Effector memory CD4-positive, alpha-beta T cell (primary cell): ENCODE measurements around the gene POLD1.
A peak's percentile ranks its signal among the peaks of the same experiment; 100 is the strongest.

ENCODE experiments used
- DNase-seq, 3 donors: peaks; one replicate each; pipeline ENCODE4 v3.0.0-alpha.2; 2020
- H3K27ac ChIP-seq: 2 replicates; pipeline ENCODE4 v1.7.0; 2013; ENCODE audit warnings: mild to moderate bottlenecking, low read length, moderate library complexity; ENCODE audit not compliant: insufficient read depth, poor library complexity, severe bottlenecking
- H3K27me3 ChIP-seq: replicated peaks from 2 replicates; pipeline ENCODE4 v1.7.0; 2013; ENCODE audit warnings: mild to moderate bottlenecking, low read length; ENCODE audit not compliant: insufficient read depth, control insufficient read depth, poor library complexity, severe bottlenecking
- H3K36me3 ChIP-seq: 2 replicates; pipeline ENCODE4 v1.7.0; 2013; ENCODE audit warnings: mild to moderate bottlenecking, low read length, moderate library complexity; ENCODE audit not compliant: control insufficient read depth, insufficient read depth
- H3K4me1 ChIP-seq: 2 replicates; pipeline ENCODE4 v1.7.0; 2013; ENCODE audit warnings: low read length, mild to moderate bottlenecking; ENCODE audit not compliant: control insufficient read depth, insufficient read depth, poor library complexity, severe bottlenecking
- H3K4me3 ChIP-seq: 2 replicates; pipeline ENCODE4 v1.7.0; 2013; ENCODE audit warnings: low read length, low read depth, mild to moderate bottlenecking; ENCODE audit not compliant: insufficient read depth, poor library complexity, severe bottlenecking
- H3K9me3 ChIP-seq: 2 replicates; pipeline ENCODE4 v1.7.0; 2013; ENCODE audit warnings: mild to moderate bottlenecking, low read length, moderate library complexity; ENCODE audit not compliant: control insufficient read depth

The POLD1 gene

DNA sequence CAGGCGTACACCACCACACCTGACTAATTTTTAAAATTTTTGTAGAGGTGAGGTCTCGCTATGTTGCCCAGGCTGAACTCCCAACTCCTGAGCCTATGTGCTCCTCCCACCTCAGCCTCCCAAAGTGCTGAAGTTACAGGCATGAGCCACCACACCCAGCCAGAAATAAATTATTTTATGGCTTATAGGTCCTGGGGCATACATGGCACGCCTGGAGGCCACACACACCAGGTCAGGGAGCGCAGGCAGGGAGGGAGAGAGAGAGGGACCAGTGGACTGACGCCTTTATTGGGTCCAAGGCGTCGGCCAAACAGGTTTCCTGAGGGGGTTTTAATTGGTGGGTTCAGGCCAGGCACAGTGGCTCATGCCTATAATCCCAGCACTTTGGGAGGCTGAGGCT is 41.4 kb downstream of the POLD1 start:
- no peaks in the 10 kb centered on the region for H3K9me3 ChIP-seq
- H3K4me1 ChIP-seq: no peaks in the 10 kb centered on the region
- H3K4me3 ChIP-seq: no peak overlapping the region
- no peak for DNase-seq
- H3K27ac ChIP-seq: no peak overlapping the region
- H3K36me3 ChIP-seq: no peaks in the 10 kb centered on the region
- no peaks in the 10 kb centered on the region for H3K27me3 ChIP-seq

DNA sequence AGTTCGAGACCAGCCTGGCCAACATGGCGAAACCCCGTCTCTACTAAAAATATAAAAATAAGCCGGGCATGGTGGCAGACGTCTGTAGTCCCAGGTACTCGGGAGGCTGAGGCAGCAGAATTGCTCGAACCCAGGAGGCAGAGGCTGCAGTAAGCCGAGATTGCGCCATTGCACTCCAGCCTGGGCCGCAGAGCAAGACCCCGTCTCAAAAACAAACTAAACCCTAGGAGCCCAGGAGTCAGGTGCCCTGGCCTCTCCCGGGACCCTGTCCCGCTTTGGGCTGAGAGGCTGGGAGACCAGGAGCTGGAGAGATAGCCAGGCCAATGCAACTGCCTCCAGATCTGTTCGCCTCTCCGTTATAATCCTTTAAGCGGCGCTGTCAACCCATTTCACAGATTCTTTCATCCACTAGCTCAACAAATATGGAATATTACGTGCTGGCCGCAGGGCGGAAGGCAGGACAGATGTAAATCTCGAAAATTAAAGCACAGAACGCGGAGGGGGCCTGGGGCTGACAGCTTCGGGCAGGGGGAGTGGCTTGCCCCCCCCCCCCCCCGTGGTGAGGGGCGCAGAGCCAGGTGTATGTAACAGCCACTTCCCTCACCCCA is 43.3 kb downstream of the POLD1 start:
- no peak overlapping the region for H3K27ac ChIP-seq
- H3K9me3 ChIP-seq: no peaks in the 10 kb centered on the region
- H3K27me3 ChIP-seq: peaks cover 3% of the 10 kb centered on the region
- DNase-seq: no peak
- H3K4me1 ChIP-seq: peaks cover 10% of the 10 kb centered on the region
- no peaks in the 10 kb centered on the region for H3K36me3 ChIP-seq
- peak overlapping the region; percentile 16 for H3K4me3 ChIP-seq

DNA sequence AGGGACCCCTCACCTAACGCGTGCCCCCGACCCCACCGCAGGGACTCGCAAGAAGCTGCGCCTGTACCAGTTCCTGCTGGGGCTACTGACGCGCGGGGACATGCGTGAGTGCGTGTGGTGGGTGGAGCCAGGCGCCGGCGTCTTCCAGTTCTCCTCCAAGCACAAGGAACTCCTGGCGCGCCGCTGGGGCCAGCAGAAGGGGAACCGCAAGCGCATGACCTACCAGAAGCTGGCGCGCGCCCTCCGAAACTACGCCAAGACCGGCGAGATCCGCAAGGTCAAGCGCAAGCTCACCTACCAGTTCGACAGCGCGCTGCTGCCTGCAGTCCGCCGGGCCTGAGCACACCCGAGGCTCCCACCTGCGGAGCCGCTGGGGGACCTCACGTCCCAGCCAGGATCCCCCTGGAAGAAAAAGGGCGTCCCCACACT is 43.9 kb downstream of the POLD1 start:
- Histone ChIP-seq H3K9me3 (no peaks in the 10 kb centered on the region), H3K27ac (no peak overlapping the region), H3K36me3 (no peaks in the 10 kb centered on the region), H3K4me1 (peaks cover 13% of the 10 kb centered on the region), H3K4me3 (peak overlapping the region; percentile 16), H3K27me3 (peaks cover 8% of the 10 kb centered on the region)
- DNase-seq: no peak

DNA sequence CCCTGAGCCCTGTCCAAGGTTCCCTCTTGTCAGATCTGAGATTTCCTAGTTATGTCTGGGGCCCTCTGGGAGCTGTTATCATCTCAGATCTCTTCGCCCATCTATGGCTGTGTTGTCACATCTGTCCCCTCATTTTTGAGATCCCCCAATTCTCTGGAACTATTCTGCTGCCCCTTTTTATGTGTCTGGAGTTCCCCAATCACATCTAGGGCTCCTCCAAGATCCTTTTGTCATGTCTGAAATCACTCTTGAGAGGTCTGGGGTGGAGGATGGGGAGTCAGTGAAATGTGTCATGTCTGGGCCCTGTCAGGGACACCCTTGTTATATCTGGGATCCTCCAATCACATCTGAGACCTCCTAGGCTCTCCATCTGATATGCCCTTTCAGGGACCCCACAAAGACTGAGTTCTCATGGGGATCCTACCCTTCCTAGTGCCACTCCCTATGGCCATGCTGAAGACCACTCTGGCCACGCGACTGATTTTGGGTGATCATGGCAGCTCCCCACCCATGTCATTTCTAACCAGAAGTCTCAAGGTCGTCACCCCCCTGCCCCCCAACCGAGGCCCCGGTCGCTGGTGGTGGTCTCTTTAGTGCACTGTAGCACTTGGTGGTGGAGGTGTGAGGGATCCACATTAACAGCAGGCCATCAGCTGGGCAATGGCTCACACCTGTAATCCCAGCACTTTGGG is 44.8 kb downstream of the POLD1 start:
- H3K4me3 ChIP-seq: no peak overlapping the region
- no peaks in the 10 kb centered on the region for H3K36me3 ChIP-seq
- H3K4me1 ChIP-seq: peaks cover 13% of the 10 kb centered on the region
- H3K27me3 ChIP-seq: peaks cover 8% of the 10 kb centered on the region
- DNase-seq: no peak
- H3K27ac ChIP-seq: no peak overlapping the region
- H3K9me3 ChIP-seq: no peaks in the 10 kb centered on the region

DNA sequence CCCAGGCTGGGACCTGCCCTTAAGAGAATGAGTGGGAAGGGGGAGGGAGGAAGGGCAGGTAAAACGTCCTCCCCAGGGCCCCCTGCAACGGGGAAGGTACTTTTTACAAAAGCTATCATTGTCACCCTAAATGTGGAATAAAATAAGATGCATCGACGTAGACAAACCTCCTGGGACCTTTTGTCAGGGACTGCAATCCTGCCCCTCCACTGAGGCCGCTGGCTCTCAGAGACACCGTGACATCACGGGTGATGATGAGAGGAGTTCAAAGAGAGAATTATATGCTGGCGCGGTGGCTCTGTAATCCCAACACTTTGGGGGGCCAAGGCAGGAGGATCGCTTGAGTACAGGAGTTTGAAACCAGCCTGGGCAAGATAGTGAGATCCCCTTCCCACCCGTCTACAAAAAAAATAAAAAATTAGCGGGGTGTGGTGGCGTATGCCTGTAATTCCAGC is 46.8 kb downstream of the POLD1 start:
- H3K27ac ChIP-seq: no peak overlapping the region
- H3K4me1 ChIP-seq: peaks cover 13% of the 10 kb centered on the region
- no peaks in the 10 kb centered on the region for H3K9me3 ChIP-seq
- H3K4me3 ChIP-seq: peak overlapping the region; percentile 44
- peaks cover 8% of the 10 kb centered on the region for H3K27me3 ChIP-seq
- DNase-seq: no peak
- H3K36me3 ChIP-seq: no peaks in the 10 kb centered on the region

DNA sequence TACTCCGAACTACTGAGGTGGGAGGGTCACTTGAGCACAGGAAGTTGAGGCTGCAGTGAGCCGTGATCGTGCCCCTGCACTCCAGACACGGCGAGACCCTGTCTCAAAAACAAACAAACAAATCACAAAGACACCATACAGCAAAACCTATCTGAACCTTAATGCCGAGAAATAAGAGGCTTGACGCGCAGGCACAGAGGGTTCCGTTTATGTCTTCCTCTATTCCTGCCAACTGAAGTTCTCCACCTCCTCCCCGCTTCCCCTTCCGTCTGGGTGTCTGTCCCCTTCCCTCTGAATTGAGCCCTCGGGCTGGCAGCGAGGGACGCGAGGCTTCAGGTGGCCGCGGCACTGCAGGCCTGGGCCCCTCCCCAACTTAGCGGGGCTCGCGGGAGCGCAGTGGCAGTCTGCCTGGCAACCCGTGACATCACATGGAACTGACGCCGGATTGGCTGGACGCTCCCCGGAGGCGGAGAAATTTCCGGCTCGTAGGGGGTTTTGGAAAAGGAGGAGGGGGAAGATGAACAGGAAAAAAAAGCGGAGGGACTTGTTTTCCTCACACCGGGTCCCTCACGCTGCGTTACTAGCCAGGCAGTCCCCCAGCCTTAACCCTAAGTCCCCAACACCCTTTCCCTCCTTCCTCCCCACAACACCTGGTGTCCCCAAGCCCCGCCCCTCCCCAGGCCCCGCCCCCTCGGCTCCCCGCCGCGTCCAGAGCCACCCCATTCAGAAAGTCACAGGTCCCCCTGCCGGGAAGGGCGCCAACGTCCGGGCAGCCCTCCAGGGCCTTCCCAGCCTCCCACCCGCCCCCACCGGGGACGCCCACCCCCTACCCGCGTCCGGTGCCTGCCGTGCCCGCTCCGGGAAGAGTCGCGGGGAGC is 47.4 kb downstream of the POLD1 start:
- Histone ChIP-seq H3K36me3 (no peaks in the 10 kb centered on the region), H3K4me1 (peaks cover 13% of the 10 kb centered on the region), H3K9me3 (no peaks in the 10 kb centered on the region), H3K4me3 (peak overlapping the region; percentile 44), H3K27ac (peak overlapping the region; percentile 35), H3K27me3 (peaks cover 8% of the 10 kb centered on the region)
- peak; percentile 79 to 81 (median 81) for DNase-seq

DNA sequence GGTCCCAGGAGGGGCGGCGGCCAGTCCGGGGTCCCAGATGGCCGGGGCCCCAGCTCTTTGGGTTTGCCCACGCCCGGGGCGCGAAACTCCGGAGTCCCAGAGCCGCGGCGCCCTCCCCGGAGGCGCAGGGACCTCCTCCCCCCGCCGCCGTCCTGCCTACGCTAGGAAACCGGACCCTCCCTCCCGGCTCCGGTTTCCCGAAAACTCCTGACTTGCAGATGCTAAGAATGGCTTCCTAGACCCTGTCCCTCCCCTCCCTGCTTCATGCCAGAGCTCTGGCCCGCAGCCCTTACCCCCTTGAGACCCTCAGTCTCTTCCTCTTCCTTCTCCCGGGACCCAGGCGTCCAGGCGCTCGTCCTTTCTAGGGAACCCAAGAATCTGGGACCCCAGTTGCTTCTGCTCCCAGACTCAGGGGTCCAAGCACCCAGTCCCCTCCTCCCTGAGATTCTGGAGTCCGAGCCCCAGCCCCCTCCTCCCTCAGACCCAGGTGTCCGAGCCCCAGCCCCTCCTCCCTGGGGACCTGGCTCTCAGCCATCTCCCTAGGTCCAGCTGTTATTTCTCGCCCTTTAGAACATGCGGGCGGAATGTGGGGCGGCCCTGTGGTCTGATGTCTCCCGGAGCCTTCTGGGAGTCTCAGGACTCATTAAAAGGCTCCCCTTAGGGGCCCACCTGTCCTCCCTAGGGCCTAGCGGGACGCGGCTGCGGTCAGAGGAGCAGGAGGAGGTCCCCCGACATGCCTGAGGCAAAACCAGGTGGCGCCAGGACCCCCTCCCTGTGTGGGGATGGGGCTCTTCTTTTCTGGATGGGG is 48.3 kb downstream of the POLD1 start, which contains the start of gene MYBPC2:
Gene MYBPC2, plus strand, starts transcription at position 672 of the 808 bp plus-strand sequence. Its CDS starts 62 bp downstream, at position 734.
- no peaks in the 10 kb centered on the region for H3K9me3 ChIP-seq
- no peaks in the 10 kb centered on the region for H3K36me3 ChIP-seq
- peaks cover 8% of the 10 kb centered on the region for H3K27me3 ChIP-seq
- peaks cover 13% of the 10 kb centered on the region for H3K4me1 ChIP-seq
- H3K4me3 ChIP-seq: peak within 1 kb of the TSS; percentile 44
- DNase-seq: no peak
- H3K27ac ChIP-seq: peak within 1 kb of the TSS; percentile 35

DNA sequence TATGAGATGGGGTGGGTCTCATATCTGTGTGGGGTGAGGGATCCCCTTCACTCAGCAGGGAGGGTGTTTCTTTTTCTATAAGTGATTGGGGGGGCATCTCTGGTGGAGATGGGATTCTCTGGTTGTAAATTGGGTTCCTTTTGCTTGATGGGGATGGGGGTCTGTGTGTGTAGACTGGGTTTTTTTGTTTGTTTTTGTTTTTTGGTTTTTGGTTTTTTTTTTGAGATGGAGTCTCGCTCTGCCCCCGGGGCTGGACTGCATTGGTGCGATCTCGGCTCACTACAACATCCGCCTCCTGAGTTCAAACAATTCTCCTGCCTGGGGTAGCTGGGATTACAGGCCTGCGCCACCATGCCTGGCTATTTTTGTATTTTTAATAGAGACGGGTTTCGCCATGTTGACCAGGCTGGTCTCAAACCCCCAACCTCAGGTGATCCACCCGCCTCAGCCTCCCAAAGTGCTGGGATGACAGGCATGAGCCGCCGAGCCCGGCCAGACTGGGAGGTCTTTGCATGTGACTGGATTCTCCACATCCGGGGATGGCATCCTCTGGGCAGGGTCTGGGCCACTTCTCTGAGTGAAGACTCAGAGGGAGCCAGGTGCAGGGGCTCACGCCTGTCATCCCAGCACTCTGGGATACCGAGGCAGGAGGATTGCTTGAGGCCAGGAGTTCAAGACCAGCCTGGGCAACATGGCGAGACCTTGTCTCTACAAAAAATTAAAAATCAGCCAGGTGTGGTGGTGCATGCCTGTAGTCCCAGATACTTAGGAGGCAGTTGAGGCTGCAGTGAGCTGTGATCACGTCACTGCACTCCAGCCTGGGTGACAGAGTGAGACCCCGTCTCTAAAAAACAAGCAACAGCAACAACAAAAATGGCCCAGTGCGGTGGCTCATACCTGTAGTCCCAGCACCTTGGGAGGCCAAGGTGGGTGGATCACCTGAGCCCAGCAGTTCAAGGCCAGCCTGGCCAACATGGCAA is 49.3 kb downstream of the POLD1 start:
- Histone ChIP-seq H3K27ac (no peak overlapping the region), H3K36me3 (no peaks in the 10 kb centered on the region), H3K27me3 (peaks cover 8% of the 10 kb centered on the region), H3K9me3 (no peaks in the 10 kb centered on the region), H3K4me1 (peaks cover 13% of the 10 kb centered on the region), H3K4me3 (no peak overlapping the region)
- DNase-seq: no peak
